ENCODE results near the gene CRTAC1. TPM values are rescaled to one million over a fixed set of nuclear protein-coding genes. Genes with fewer than 3 reads are reported as not detected.

CRTAC1 gene
- total and polyA plus RNA-seq, 10 of the 15 experiments (the other 5 are each of a cell fraction or from before 2014, with no cell fraction given): 0.10 TPM; not detected in 9

- no peak for DNase-seq (ENCODE audit: low read depth, low spot score)
- in situ Hi-C loops (cut with MboI) (loop anchor here (5.0 kb wide), 1 partner anchor 123 kb away; no protein-coding TSS in a partner anchor), intact Hi-C loops (cut with micrococcal nuclease; ENCODE audit: unreplicated experiment) (loop anchor here (5.0 to 10.0 kb wide), 2 partner anchors 248 to 335 kb away; no protein-coding TSS in a partner anchor)
- H3K4me1 ChIP-seq (ENCODE audit: control insufficient read depth, insufficient read depth, low read length): no peaks in the 10 kb centered on the region
- ATAC-seq: no peak
- peaks cover 5 to 14% of the 10 kb centered on the region in 2 experiments for H3K27me3 ChIP-seq (replicated peaks in 1 of 2; ENCODE audit: control insufficient read depth in 2 of 2, insufficient read depth in 2 of 2, low read length in 1 of 2)
- TF ChIP-seq BCL3 (IDR thresholded peaks at IDR 0.05; ENCODE audit: borderline replicate concordance, insufficient read depth, low read depth, low read length, poor library complexity, severe bottlenecking) (no peak), MEF2B (IDR thresholded peaks at IDR 0.05; ENCODE audit: partially characterized antibody, poor library complexity, severe bottlenecking) (no peak), GATAD2B (conservative IDR thresholded peaks at IDR 0.05; ENCODE audit: low read depth) (no peak), CBX5 (IDR thresholded peaks at IDR 0.05; ENCODE audit: low read depth) (no peak), EZH2 (IDR thresholded peaks at IDR 0.05; ENCODE audit: borderline replicate concordance, control insufficient read depth, low read depth, low read length) (no peak), POU2F2 (IDR thresholded peaks at IDR 0.05; ENCODE audit: borderline replicate concordance, low read depth, low read length) (no peak), TAF1 (IDR thresholded peaks at IDR 0.05; ENCODE audit: borderline replicate concordance, low read depth, low read length) (no peak), ESRRA (IDR thresholded peaks at IDR 0.05; ENCODE audit: low read length) (no peak), KAT2A (conservative IDR thresholded peaks at IDR 0.05; ENCODE audit: control insufficient read depth, low read depth, low read length) (no peak), IKZF1 (conservative IDR thresholded peaks at IDR 0.05) (no peak), SMARCA5 (IDR thresholded peaks at IDR 0.05) (no peak), LARP7 (IDR thresholded peaks at IDR 0.05) (no peak), POLR2A (IDR thresholded peaks at IDR 0.05; ENCODE audit: low read depth, low read length) (no peak), IKZF2 (IDR thresholded peaks at IDR 0.05) (no peak), RFX5 (IDR thresholded peaks at IDR 0.05; ENCODE audit: low read depth, low read length) (no peak)
- TF ChIP-seq, protein P1, sequence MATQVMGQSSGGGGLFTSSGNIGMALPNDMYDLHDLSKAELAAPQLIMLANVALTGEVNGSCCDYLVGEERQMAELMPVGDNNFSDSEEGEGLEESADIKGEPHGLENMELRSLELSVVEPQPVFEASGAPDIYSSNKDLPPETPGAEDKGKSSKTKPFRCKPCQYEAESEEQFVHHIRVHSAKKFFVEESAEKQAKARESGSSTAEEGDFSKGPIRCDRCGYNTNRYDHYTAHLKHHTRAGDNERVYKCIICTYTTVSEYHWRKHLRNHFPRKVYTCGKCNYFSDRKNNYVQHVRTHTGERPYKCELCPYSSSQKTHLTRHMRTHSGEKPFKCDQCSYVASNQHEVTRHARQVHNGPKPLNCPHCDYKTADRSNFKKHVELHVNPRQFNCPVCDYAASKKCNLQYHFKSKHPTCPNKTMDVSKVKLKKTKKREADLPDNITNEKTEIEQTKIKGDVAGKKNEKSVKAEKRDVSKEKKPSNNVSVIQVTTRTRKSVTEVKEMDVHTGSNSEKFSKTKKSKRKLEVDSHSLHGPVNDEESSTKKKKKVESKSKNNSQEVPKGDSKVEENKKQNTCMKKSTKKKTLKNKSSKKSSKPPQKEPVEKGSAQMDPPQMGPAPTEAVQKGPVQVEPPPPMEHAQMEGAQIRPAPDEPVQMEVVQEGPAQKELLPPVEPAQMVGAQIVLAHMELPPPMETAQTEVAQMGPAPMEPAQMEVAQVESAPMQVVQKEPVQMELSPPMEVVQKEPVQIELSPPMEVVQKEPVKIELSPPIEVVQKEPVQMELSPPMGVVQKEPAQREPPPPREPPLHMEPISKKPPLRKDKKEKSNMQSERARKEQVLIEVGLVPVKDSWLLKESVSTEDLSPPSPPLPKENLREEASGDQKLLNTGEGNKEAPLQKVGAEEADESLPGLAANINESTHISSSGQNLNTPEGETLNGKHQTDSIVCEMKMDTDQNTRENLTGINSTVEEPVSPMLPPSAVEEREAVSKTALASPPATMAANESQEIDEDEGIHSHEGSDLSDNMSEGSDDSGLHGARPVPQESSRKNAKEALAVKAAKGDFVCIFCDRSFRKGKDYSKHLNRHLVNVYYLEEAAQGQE (IDR thresholded peaks at IDR 0.05; ENCODE audit: low read depth, low read length): no peak
- TF ChIP-seq, protein P2, sequence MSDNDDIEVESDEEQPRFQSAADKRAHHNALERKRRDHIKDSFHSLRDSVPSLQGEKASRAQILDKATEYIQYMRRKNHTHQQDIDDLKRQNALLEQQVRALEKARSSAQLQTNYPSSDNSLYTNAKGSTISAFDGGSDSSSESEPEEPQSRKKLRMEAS (IDR thresholded peaks at IDR 0.05; ENCODE audit: low read depth, low read length): no peak
- WGBS (ENCODE audit: insufficient coverage, insufficient replicate concordance, low lambda C conversion rate, missing lambda C conversion rate): 16% methylated on average over 10 of the region's 10 CpGs
- no peak overlapping the region for H2AFZ ChIP-seq (ENCODE audit: control insufficient read depth, low read depth, low read length)
- no peaks in the 10 kb centered on the region for H3K79me2 ChIP-seq (ENCODE audit: control insufficient read depth, insufficient read depth, low read length)
- H3K4me3 ChIP-seq: no peak overlapping the region
- ChIA-PET POLR2A (no interaction called here), RAD21 (ENCODE audit: unreplicated experiment) (interaction anchor here (3.6 kb wide), 1 partner anchor 124 kb away, joined by 44 read pairs; no protein-coding TSS in a partner anchor), SMC1A (ENCODE audit: uncharacterized antibody, unreplicated experiment) (interaction anchor here (0.6 kb wide), 1 partner anchor 102 kb away, joined by 3 read pairs; no protein-coding TSS in a partner anchor), CTCF (interaction anchor here (0.6 to 5.5 kb wide), 6 partner anchors 123 to 1685 kb away, joined by 3 to 143 read pairs (median 8); no protein-coding TSS in a partner anchor)
- no peaks in the 10 kb centered on the region for H4K20me1 ChIP-seq (ENCODE audit: control insufficient read depth, insufficient read depth)
- H3K4me2 ChIP-seq (ENCODE audit: control insufficient read depth, insufficient read depth): no peak overlapping the region
- BruUV-seq (replicated peaks): no TSS peak
- no peaks in the 10 kb centered on the region for H3K9me3 ChIP-seq (replicated peaks; ENCODE audit: control insufficient read depth, insufficient read depth, low read length)
- H3K36me3 ChIP-seq (ENCODE audit: control insufficient read depth in 2 of 2, insufficient read depth in 2 of 2, low read length in 1 of 2): no peaks in the 10 kb centered on the region
- H3K9ac ChIP-seq (ENCODE audit: control insufficient read depth, insufficient read depth, low read length): no peak overlapping the region
- FAIRE-seq: no peak
- no peak overlapping the region for H3K27ac ChIP-seq (ENCODE audit: control insufficient read depth, insufficient read depth)
These were observed 9.4 kb upstream of the CRTAC1 start for GRCh38 chr10:98039690-98040381.

All from GM12878 (cell line).